ENCODE data around the gene CIT. TPM values are rescaled to one million over a fixed set of nuclear protein-coding genes. Genes with fewer than 3 reads are reported as not detected.

CIT gene
- polyA plus RNA-seq, 3 donors = 0.03 TPM; not detected in 2

DNA sequence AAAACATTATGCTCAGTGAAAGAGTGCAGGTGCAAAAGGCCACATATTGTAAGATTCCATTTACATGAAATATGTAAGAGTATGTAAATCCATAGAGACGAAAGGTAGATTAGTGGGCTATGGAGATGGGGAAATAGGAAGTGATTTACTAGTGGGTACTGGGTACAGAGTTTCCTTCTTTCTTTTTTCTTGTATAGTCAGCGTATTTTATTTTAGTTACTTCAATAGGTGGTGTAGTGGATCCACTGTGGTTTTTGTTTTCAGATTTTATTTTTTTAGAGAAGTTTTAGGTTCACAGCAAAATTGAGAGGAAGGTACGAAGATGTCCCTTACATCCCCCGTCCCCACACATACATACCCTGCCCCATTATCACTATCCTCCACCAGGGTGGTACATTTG is 6.1 kb upstream of the CIT start:
- TF ChIP-seq, protein P1, sequence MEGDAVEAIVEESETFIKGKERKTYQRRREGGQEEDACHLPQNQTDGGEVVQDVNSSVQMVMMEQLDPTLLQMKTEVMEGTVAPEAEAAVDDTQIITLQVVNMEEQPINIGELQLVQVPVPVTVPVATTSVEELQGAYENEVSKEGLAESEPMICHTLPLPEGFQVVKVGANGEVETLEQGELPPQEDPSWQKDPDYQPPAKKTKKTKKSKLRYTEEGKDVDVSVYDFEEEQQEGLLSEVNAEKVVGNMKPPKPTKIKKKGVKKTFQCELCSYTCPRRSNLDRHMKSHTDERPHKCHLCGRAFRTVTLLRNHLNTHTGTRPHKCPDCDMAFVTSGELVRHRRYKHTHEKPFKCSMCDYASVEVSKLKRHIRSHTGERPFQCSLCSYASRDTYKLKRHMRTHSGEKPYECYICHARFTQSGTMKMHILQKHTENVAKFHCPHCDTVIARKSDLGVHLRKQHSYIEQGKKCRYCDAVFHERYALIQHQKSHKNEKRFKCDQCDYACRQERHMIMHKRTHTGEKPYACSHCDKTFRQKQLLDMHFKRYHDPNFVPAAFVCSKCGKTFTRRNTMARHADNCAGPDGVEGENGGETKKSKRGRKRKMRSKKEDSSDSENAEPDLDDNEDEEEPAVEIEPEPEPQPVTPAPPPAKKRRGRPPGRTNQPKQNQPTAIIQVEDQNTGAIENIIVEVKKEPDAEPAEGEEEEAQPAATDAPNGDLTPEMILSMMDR (IDR thresholded peaks at IDR 0.05) = no peak
- no peaks in the 10 kb centered on the region for H3K4me1 ChIP-seq (ENCODE audit: control insufficient read depth in 1 of 2, insufficient read depth in 2 of 2, low read length in 2 of 2)
- no peaks in the 10 kb centered on the region for H3K9me3 ChIP-seq (replicated peaks in 1 of 2; ENCODE audit: control insufficient read depth in 1 of 2, insufficient read depth in 1 of 2, low read length in 2 of 2)
- no CpG with 5 or more reads among the region's 4 CpGs for WGBS (ENCODE audit: insufficient coverage)
- no peak overlapping the region for H3K27ac ChIP-seq (ENCODE audit: low read depth in 1 of 2, low read length in 2 of 2)
- H2AFZ ChIP-seq (ENCODE audit: insufficient read depth, low read depth, low read length, poor library complexity, severe bottlenecking) = no peak overlapping the region
- Mint-ChIP-seq H3K4me3 (no peak overlapping the region), H3K9me3 (peaks cover 0 to 3% (median 0%) of the 10 kb centered on the region in 7 donors), H3K4me1 (peaks cover 3% of the 10 kb centered on the region), H3K27me3 (ENCODE audit: low read depth in 3 of 3) (peaks cover 4 to 26% (median 16%) of the 10 kb centered on the region in 3 donors), H3K36me3 (no peaks in the 10 kb centered on the region), H3K27ac (no peak overlapping the region)
- no peaks in the 10 kb centered on the region for H3K79me2 ChIP-seq (ENCODE audit: insufficient read depth, low read length)
- intact Hi-C loops (cut with micrococcal nuclease) = no loop called here
- H3K27me3 ChIP-seq (ENCODE audit: control insufficient read depth in 2 of 2, insufficient read depth in 2 of 2, low read length in 2 of 2) = peaks cover 2 to 4% of the 10 kb centered on the region in 2 donors
- no peak overlapping the region for H3K4me2 ChIP-seq (replicated peaks; ENCODE audit: extremely low read depth, low read length, poor library complexity, severe bottlenecking)
- no peaks in the 10 kb centered on the region for H3K36me3 ChIP-seq (replicated peaks in 1 of 2; ENCODE audit: control insufficient read depth in 1 of 2, insufficient read depth in 2 of 2, low read length in 2 of 2)
- no peak overlapping the region for H3K9ac ChIP-seq (ENCODE audit: insufficient read depth, low read length, poor library complexity, severe bottlenecking)
- no peaks in the 10 kb centered on the region for H4K20me1 ChIP-seq (ENCODE audit: insufficient read depth, low read length)
- DNase-seq = no peak
- no peak overlapping the region for H3K4me3 ChIP-seq (replicated peaks in 1 of 3; ENCODE audit: low read depth in 2 of 3, low read length in 3 of 3)

DNA sequence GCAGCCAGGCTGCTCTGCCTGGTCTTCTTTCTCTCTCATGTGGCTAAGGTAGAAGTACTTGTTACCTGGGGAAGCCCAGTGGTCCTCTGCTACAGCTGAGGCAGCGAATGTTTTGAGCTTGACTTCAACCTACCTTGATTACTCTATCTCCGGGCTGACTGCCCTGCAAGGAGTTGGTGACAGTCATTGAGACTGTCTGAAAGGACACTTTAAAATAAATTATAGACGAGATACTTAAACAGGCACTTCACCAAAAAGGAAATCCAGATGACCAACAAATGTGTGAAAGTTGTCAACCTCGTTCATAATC is 474 bp upstream of the CIT start:
- H3K27me3 Mint-ChIP-seq (ENCODE audit: low read depth in 3 of 3) = peaks cover 4 to 18% (median 10%) of the 10 kb centered on the region in 3 donors
- TF ChIP-seq, protein P1 (IDR thresholded peaks at IDR 0.05) = no peak
- WGBS (ENCODE audit: insufficient coverage) = no CpG with 5 or more reads among the region's 4 CpGs
- Histone ChIP-seq H3K27ac (ENCODE audit: low read depth in 1 of 2, low read length in 2 of 2) (no peak overlapping the region), H4K20me1 (ENCODE audit: insufficient read depth, low read length) (no peaks in the 10 kb centered on the region), H3K79me2 (ENCODE audit: insufficient read depth, low read length) (peaks cover 22% of the 10 kb centered on the region), H3K27me3 (ENCODE audit: control insufficient read depth in 2 of 2, insufficient read depth in 2 of 2, low read length in 2 of 2) (peaks cover 2 to 4% of the 10 kb centered on the region in 2 donors), H3K4me3 (replicated peaks in 1 of 3; ENCODE audit: low read depth in 2 of 3, low read length in 3 of 3) (peak overlapping the region in 2 of 3 experiments; percentile 94 to 97), H3K9ac (ENCODE audit: insufficient read depth, low read length, poor library complexity, severe bottlenecking) (no peak overlapping the region), H3K4me1 (ENCODE audit: control insufficient read depth in 1 of 2, insufficient read depth in 2 of 2, low read length in 2 of 2) (peaks cover 14 to 18% of the 10 kb centered on the region in 2 donors), H2AFZ (ENCODE audit: insufficient read depth, low read depth, low read length, poor library complexity, severe bottlenecking) (peak overlapping the region; percentile 100), H3K4me2 (replicated peaks; ENCODE audit: extremely low read depth, low read length, poor library complexity, severe bottlenecking) (peak overlapping the region; percentile 99), H3K36me3 (replicated peaks in 1 of 2; ENCODE audit: control insufficient read depth in 1 of 2, insufficient read depth in 2 of 2, low read length in 2 of 2) (peaks cover 0 to 2% of the 10 kb centered on the region in 2 donors), H3K9me3 (replicated peaks in 1 of 2; ENCODE audit: control insufficient read depth in 1 of 2, insufficient read depth in 1 of 2, low read length in 2 of 2) (no peaks in the 10 kb centered on the region)
- H3K4me3 Mint-ChIP-seq = peak overlapping the region; percentile 87 to 96
- peaks cover 16% of the 10 kb centered on the region for H3K4me1 Mint-ChIP-seq
- intact Hi-C loops (cut with micrococcal nuclease) = loop anchor here in 1 of 2 donors (10.0 kb wide), 1 partner anchor 203 kb away; no protein-coding TSS in a partner anchor
- H3K9me3 Mint-ChIP-seq = no peaks in the 10 kb centered on the region
- DNase-seq = no peak
- H3K36me3 Mint-ChIP-seq = peaks cover 2 to 18% of the 10 kb centered on the region in 2 donors
- H3K27ac Mint-ChIP-seq = peak overlapping the region in 2 of 7 donors; percentile 7 to 83
